Upper lobe of left lung (tissue), 4 donors: ENCODE measurements around the gene NEU4.

Experiments used
- CTCF ChIP-seq, 6 experiments: fragments of 450-650 bp in 4 of 6; fragments of 200-600 bp in 2 of 6; sonication (generic) in 2 of 6; IDR thresholded peaks; one replicate each; pipeline ENCODE4 v1.5.1; 2016 to 2019; ENCODE audit warnings: antibody characterized with exemption in 6 of 6
- POLR2A ChIP-seq, 4 donors: fragments of 450-650 bp; IDR thresholded peaks; one replicate each; pipeline ENCODE4 v1.5.1; 2016 to 2017; ENCODE audit warnings: antibody characterized with exemption in 4 of 4, mild to moderate bottlenecking in 2 of 4
- POLR2AphosphoS5 ChIP-seq, 2 donors: sonication (generic); formaldehyde crosslinking; IDR thresholded peaks; one replicate each; pipeline ENCODE4 v1.5.1; 2017; ENCODE audit warnings: antibody characterized with exemption in 2 of 2

GRCh38 chr2:241796209-241796608 is 12.8 kb upstream of the NEU4 start:
- TF ChIP-seq POLR2A (IDR thresholded peaks at IDR 0.05) (no peak), CTCF (IDR thresholded peaks at IDR 0.05) (no peak), POLR2AphosphoS5 (IDR thresholded peaks at IDR 0.05) (no peak)
